Large intestine (tissue), 12 donors: ENCODE measurements around the gene TM4SF18. TPM values are rescaled to one million over a fixed set of nuclear protein-coding genes. Genes with fewer than 3 reads are reported as not detected.
"Not testable (repeated sequence)": the region's sequence is repeated elsewhere in the genome, so short reads cannot be mapped to it uniquely, and the experiment has no call there.

Experiments used
- DNase-seq, 2 donors: peaks; one replicate each; pipeline versions ENCODE4 v3.0.0 to v3.0.0-alpha.2; 2013
- H3K27ac ChIP-seq: one replicate; pipeline ENCODE4 v1.5.1; 2013; ENCODE audit warnings: low read length
- H3K27me3 ChIP-seq: 2 replicates; pipeline ENCODE4 v1.6.1; 2013; ENCODE audit warnings: low read length; ENCODE audit not compliant: control insufficient read depth, insufficient read depth
- H3K36me3 ChIP-seq: 2 replicates; pipeline ENCODE4 v1.6.1; 2013; ENCODE audit warnings: low read length; ENCODE audit not compliant: control insufficient read depth, insufficient read depth
- H3K4me1 ChIP-seq: one replicate; pipeline ENCODE4 v1.6.1; 2013; ENCODE audit warnings: low read length; ENCODE audit not compliant: control insufficient read depth, insufficient read depth
- H3K4me3 ChIP-seq: one replicate; pipeline ENCODE4 v1.5.1; 2013; ENCODE audit warnings: low read length
- H3K9me3 ChIP-seq: one replicate; pipeline ENCODE4 v1.6.1; 2013; ENCODE audit warnings: mild to moderate bottlenecking, low read depth, low read length, moderate library complexity; ENCODE audit not compliant: control insufficient read depth
- WGBS: methylation state at CpG from one replicate; pipeline ENCODE4 v1.1.5; 2013; ENCODE audit warnings: low lambda C conversion rate; ENCODE audit not compliant: insufficient coverage; 5-methylcytosine and 5-hydroxymethylcytosine counted together
- long read RNA-seq, 11 donors: transcript quantifications; one replicate each; lab custom pipeline, GENCODE V29; 2026
- polyA plus RNA-seq: library from polyadenylated mRNA; unstranded; fragments of 120-200 nt; gene quantifications from one replicate; pipeline ENCODE4 v1.2.1, GENCODE V29; 2013

TM4SF18 gene, protein sequence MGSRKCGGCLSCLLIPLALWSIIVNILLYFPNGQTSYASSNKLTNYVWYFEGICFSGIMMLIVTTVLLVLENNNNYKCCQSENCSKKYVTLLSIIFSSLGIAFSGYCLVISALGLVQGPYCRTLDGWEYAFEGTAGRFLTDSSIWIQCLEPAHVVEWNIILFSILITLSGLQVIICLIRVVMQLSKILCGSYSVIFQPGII
- 6.6 TPM for polyA plus RNA-seq
- long read RNA-seq, donor 1, partial matches to known transcripts: 0 of 3 reads
- long read RNA-seq, donor 1, other reads (novel, unspliced or antisense): 0 of 3 reads
- long read RNA-seq, donor 2, partial matches to known transcripts: 0 of 3 reads
- long read RNA-seq, donor 2, other reads (novel, unspliced or antisense): 0 of 3 reads
- long read RNA-seq, donor 3: 0 reads
- long read RNA-seq, donor 4: 0 reads
- long read RNA-seq, donor 5, partial matches to known transcripts: 0 of 1 reads
- long read RNA-seq, donor 5, other reads (novel, unspliced or antisense): 0 of 1 reads
- long read RNA-seq, donor 6: 0 reads
- long read RNA-seq, donor 7, partial matches to known transcripts: 0 of 2 reads
- long read RNA-seq, donor 7, other reads (novel, unspliced or antisense): 0 of 2 reads
- long read RNA-seq, donor 8, transcript TM4SF18-201 (6 exons, 3,852 nt): major isoform, 6 of 6 reads
- long read RNA-seq, donor 8, partial matches to known transcripts: 0 of 6 reads
- long read RNA-seq, donor 8, other reads (novel, unspliced or antisense): 0 of 6 reads
- long read RNA-seq, donor 9, partial matches to known transcripts: 0 of 3 reads
- long read RNA-seq, donor 9, other reads (novel, unspliced or antisense): 0 of 3 reads
- long read RNA-seq, donor 10, partial matches to known transcripts: 0 of 1 reads
- long read RNA-seq, donor 10, other reads (novel, unspliced or antisense): 0 of 1 reads
- long read RNA-seq, donor 11, partial matches to known transcripts: 0 of 3 reads
- long read RNA-seq, donor 11, other reads (novel, unspliced or antisense): 0 of 3 reads

DNA sequence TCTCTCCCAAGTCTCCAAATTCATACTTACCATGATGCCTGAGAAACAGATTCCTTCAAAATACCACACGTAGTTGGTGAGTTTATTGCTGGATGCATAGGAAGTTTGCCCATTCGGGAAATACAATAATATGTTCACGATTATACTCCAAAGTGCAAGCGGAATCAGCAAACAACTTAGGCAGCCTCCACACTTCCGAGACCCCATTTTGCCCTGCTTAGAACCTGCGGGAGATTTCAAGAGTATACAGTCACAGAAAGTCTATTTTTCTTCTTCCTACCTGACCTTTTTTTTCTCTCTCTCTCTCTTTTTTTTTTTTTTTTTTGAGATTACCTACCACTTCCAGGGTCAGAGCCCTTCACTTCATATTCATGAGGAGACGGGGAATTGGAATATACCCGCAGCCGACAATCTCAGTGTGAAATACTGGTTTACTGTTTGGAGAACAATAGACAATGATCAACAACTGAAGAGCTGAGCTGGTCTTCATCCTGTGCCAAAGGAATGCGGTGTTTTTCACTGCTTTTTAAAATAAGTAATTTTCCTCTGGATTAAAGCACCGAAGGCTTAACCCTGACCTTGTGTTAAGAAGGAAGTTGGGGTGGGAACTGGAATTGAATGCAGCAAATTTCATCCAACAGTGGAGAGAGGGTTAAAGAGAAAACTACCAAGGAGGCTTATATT lies at the start of gene TM4SF18:
Gene TM4SF18, minus strand, starts transcription at position 461 of the 684 bp plus-strand sequence. Its CDS starts 254 bp downstream, at position 207.
- Histone ChIP-seq H3K4me3 (no peak within 1 kb of the TSS), H3K9me3 (no peaks in the 10 kb centered on the region), H3K27me3 (no peaks in the 10 kb centered on the region), H3K27ac (no peak within 1 kb of the TSS), H3K4me1 (no peaks in the 10 kb centered on the region), H3K36me3 (no peaks in the 10 kb centered on the region)
- 100% methylated on average over 1 of the region's 11 CpGs for WGBS
- DNase-seq: no peak

DNA sequence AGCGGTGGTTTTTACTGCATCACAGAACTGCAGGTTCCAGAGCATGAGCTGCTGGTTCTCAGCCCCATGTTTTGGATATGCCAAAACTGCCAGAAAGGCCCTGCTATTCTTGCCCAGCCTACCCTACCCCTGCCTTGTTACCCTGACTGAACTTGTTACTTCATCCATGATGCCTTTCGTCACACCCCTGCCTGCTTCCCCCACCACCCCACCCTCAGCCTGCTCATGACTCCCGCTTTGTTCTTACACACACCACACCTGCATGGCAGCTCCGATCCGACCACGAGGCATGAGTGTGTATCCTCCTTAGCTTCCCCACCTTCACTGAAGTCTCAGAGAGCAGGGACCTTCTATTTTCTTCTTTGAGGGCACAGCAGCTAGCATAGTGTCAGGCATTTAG lies 49.1 kb upstream of the TM4SF18 start:
- H3K27me3 ChIP-seq: no peaks in the 10 kb centered on the region
- peaks cover 45% of the 10 kb centered on the region for H3K4me1 ChIP-seq
- WGBS: no CpG with 5 or more reads among the region's 6 CpGs
- DNase-seq: no peak
- no peak overlapping the region for H3K27ac ChIP-seq
- no peak overlapping the region for H3K4me3 ChIP-seq
- no peaks in the 10 kb centered on the region for H3K9me3 ChIP-seq
- no peaks in the 10 kb centered on the region for H3K36me3 ChIP-seq

DNA sequence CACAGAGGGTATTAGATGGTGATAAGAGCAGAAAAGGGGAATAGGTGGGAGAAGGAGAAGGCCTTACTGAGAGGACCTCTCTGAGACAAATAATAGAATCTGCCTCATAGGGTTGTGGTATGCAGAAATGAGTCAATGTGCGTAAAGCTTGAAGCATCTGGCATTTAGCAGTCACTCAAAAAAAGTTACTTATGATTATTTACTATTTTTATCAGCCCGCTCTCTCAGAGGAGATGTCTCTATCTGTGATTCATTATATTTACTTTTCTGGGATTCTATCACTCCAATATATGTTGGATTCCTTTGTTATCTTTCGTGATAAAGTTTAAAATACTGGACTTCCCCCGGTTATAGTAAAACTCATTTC lies 48.6 kb upstream of the TM4SF18 start:
- Histone ChIP-seq H3K4me3 (no peak overlapping the region), H3K27ac (no peak overlapping the region), H3K36me3 (no peaks in the 10 kb centered on the region), H3K9me3 (no peaks in the 10 kb centered on the region), H3K27me3 (no peaks in the 10 kb centered on the region), H3K4me1 (peaks cover 46% of the 10 kb centered on the region)
- DNase-seq: no peak
- WGBS: 23% methylated on average over 3 of the region's 4 CpGs

DNA sequence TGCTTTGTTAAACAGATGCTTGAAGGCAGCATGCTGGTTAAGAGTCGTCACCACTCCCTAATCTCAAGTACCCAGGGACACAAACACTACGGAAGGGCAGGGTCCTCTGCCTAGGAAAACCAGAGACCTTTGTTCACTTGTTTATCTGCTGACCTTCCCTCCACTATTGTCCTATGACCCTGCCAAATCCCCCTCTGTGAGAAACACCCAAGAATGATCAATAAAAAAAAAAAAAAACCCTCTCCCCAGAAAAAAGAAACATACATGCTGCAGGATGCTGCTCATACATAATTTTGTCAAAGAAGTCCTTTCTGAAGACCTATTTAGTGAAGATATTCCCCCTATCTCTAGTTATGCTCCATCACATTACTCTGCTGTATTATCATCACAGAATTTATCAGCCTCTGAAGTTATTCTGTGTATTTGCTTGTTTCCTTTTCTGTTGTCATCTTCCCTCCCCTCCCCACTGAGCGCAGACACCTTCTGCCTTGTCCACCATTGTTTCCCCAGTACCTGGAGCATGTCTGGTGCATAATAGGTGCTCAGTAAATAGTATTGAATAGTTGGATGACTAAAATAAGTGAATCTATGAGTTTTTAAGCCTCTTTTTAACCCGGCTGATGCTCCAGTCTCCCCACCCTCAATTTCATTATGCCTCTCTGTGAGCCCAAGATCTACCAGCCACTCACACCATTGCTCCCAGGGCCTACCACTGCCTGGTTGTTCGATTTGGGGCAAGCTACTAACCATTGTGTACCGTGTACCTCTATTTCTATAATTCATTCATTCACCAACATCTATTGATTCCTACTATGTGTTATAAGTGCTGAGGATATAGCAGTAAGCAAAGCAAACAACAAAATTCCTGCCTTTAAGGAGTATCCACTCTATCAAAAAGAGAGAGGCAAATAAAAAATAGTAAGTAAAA lies 48.0 kb upstream of the TM4SF18 start:
- Histone ChIP-seq H3K9me3 (no peaks in the 10 kb centered on the region), H3K4me1 (peaks cover 40% of the 10 kb centered on the region), H3K27me3 (no peaks in the 10 kb centered on the region), H3K36me3 (no peaks in the 10 kb centered on the region), H3K4me3 (no peak overlapping the region), H3K27ac (no peak overlapping the region)
- 60% methylated on average over 1 of the region's 6 CpGs for WGBS
- DNase-seq: no peak

DNA sequence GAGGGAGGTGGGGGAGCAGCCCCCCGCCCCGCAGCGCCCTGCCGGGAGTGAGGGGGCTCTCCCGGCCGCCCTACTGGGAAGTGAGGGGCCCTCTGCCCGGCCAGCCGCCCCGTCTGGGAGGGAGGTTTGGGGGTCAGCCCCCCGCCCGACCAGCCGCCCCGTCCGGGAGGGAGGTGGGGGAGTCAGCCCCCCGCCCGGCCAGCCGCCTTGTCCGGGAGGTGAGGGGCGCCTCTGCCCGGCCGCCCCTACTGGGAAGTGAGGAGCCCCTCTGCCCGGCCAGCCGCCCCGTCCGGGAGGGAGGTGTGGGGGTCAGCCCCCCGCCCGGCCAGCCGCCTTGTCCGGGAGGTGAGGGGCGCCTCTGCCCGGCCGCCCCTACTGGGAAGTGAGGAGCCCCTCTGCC lies 46.8 kb upstream of the TM4SF18 start:
- not testable (repeated sequence) for H3K27ac ChIP-seq, H3K27me3 ChIP-seq, H3K9me3 ChIP-seq, H3K36me3 ChIP-seq, DNase-seq, H3K4me3 ChIP-seq
- WGBS: no CpG with 5 or more reads among the region's 32 CpGs
- peaks cover 31% of the 10 kb centered on the region for H3K4me1 ChIP-seq

DNA sequence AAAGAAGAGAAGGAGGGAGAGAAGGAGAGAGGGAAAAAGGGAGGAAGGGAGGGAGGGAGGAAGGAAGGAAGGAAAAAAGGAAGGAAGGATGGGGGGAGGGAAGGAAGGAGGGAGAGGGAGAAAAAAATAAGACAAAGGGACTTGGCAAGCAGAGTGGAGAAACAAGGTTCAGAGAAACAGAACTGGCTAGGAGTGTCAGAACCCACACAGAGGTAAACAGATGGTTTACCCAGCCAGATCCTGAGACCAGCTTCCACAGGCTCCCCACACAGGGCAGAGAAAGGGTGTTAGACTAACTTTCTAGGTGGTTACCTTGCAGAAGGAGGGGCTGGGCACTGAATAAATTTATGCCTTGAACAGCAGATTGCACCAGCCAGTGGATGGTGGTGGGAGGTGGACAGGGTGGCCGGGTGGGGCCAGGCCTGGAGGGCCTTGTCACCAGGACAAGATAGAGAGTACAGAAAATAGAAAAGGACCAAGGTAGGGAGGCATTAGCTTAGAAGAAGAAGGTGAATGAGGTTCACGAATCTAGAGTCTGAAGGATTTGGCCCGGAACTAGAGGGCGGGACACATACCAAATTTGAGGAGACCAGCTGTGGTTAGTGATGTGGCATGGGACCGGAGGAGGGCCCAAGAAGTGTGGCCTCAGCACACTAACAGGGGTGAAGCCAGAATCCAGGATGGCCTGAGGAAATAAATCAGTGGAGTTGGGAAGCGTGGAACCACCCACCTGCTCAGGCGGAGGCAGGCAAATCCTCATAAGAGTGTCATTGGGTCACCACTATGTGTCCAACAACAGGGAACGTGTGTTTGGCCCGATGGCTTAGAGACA lies 45.3 kb upstream of the TM4SF18 start:
- Histone ChIP-seq H3K27ac (peak overlapping the region; percentile 51), H3K36me3 (no peaks in the 10 kb centered on the region), H3K27me3 (no peaks in the 10 kb centered on the region), H3K9me3 (no peaks in the 10 kb centered on the region), H3K4me3 (no peak overlapping the region), H3K4me1 (peaks cover 32% of the 10 kb centered on the region)
- 92% methylated on average over 2 of the region's 9 CpGs for WGBS
- no peak for DNase-seq

DNA sequence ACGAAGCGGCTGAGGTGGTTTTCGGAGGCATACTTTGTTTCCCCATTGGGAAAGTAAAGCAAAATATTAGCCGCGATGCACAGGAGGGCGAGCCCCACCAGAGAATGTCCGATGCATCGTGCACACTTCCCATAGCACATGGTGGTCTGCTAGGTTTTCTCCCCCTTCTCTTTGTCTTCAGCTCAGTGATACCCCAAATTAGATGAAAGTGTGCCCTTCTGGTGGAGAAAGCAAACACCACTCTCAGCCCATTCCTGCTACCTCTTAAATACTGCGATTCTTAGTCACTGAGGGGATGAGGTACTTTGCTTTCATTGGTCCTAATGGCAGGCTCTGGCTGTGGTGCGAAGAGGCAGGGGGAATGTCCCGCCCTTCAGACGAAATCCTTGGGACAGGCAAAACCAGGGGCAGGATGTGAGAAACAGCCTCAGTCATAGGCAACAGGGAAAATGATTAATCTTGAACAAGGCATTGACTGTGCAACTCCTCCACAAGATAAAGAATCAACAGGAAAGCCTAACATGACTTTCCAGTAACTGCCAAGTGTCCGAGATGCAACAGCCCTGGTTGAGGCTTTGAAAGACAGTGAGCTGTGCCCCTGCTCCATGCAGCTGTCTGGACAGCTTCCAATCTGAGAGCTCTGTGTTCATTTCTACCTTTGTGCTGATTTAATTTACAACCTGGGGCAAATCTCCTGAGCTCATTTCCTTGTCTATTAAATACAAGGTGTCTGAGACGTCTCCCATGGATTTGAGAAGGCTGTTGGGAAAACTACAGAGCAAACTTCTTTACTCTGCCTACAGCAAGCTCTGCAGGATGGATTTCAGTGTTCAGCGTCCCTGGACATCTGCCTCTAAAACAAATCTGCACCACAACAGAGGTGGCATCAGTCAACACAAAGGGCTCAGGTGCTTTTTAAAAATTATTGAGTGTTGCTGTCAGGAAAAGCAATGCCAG lies 44.2 kb upstream of the TM4SF18 start, which contains the start of gene TM4SF1:
Gene TM4SF1, minus strand, starts transcription at position 242 of the 957 bp plus-strand sequence. Its CDS starts 102 bp downstream, at position 140.
- no CpG with 5 or more reads among the region's 15 CpGs for whole genome bisulfite sequencing
- Histone ChIP-seq H3K27me3 (no peaks in the 10 kb centered on the region), H3K4me1 (peaks cover 32% of the 10 kb centered on the region), H3K36me3 (no peaks in the 10 kb centered on the region), H3K9me3 (no peaks in the 10 kb centered on the region), H3K4me3 (peak within 1 kb of the TSS; percentile 29), H3K27ac (peak within 1 kb of the TSS; percentile 51)
- peak; percentile 35 to 73 for DNase-seq

DNA sequence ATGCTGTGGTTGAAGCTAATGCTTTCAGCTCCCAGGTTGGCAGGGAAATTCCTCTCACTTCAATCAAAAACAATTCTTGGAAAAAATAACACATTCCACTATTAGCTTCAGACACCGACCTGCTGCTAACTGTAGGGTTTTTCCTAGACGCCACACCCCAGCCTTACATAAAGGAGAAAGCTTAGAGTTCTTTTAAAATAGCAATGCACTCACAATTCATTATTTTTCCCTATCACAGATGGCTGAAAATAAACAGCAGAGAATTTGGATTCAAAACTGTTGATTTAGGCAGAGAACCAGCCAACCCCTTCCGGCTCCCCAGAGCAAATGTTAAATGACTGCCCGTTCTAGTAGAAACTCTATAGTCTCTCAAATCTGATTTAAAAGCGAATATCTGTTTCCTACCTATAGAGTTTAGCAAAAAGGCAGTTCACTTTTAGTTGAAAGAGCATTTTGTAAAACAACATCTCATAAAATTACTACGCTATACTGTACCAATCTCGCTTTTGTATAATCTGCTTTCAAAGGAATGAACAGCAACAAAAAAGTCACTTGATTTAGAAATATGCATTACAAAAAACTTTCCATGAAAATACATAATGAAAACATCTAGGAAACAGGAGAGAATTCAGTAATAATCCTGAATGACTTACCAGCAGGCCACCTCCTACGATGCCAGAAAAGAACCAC lies 43.4 kb upstream of the TM4SF18 start:
- H3K27ac ChIP-seq: peak overlapping the region; percentile 51
- WGBS: 84% methylated on average over 3 of the region's 8 CpGs
- H3K36me3 ChIP-seq: no peaks in the 10 kb centered on the region
- no peak for DNase-seq
- peaks cover 34% of the 10 kb centered on the region for H3K4me1 ChIP-seq
- H3K9me3 ChIP-seq: no peaks in the 10 kb centered on the region
- peak overlapping the region; percentile 29 for H3K4me3 ChIP-seq
- no peaks in the 10 kb centered on the region for H3K27me3 ChIP-seq
